Right atrium auricular region (tissue), 2 donors: ENCODE data around the gene KATNB1. TPM values are rescaled to one million over a fixed set of nuclear protein-coding genes. Genes with fewer than 3 reads are reported as not detected.

Experiments used
- DNase-seq: peaks from one replicate; pipeline ENCODE4 v3.0.0-alpha.2; 2019; ENCODE audit warnings: low spot score
- H3K27ac ChIP-seq, 2 donors: fragments of 200-600 bp; sonication (generic); 1 replicate in 1 of 2; 2 replicates in 1 of 2; pipeline ENCODE4 v1.5.1; 2016 to 2019
- H3K27me3 ChIP-seq, 2 donors: fragments of 200-600 bp; sonication (generic); one replicate each; pipeline versions ENCODE4 v1.5.1 to v1.6.0; 2017 to 2019
- H3K36me3 ChIP-seq: fragments of 200-600 bp; sonication (generic); one replicate; pipeline ENCODE4 v1.5.1; 2016
- H3K4me1 ChIP-seq, 2 donors: fragments of 200-600 bp; sonication (generic); one replicate each; pipeline versions ENCODE4 v1.5.1 to v1.6.0; 2017 to 2019
- H3K4me3 ChIP-seq, 2 donors: fragments of 200-600 bp; sonication (generic); 1 replicate in 1 of 2; 2 replicates in 1 of 2; pipeline ENCODE4 v1.5.1; 2017 to 2019; ENCODE audit warnings: mild to moderate bottlenecking in 1 of 2, moderate library complexity in 1 of 2
- H3K9me3 ChIP-seq, 2 donors: fragments of 200-600 bp; sonication (generic); one replicate each; pipeline ENCODE4 v1.5.1; 2019
- CTCF ChIP-seq, 2 donors: fragments of 200-600 bp; sonication (generic); IDR thresholded peaks; one replicate each; pipeline ENCODE4 v1.5.1; 2019; ENCODE audit warnings: antibody characterized with exemption in 2 of 2
- total RNA-seq, 2 donors: library from RNA; depleted of rRNA; stranded (reverse); fragments of >200 nt; gene quantifications; one replicate each; pipeline ENCODE4 v1.1.0, GENCODE V29; 2016

The KATNB1 gene
- total RNA-seq, 2 donors from 2014 or later = 11.7 TPM

GRCh38 chr16:57720142-57720575, 15.4 kb upstream of the KATNB1 start:
- Histone ChIP-seq H3K4me1 (no peaks in the 10 kb centered on the region), H3K36me3 (no peaks in the 10 kb centered on the region), H3K4me3 (no peak overlapping the region), H3K27ac (no peak overlapping the region), H3K27me3 (no peaks in the 10 kb centered on the region), H3K9me3 (no peaks in the 10 kb centered on the region)
- peak; percentile 12 to 61 for TF ChIP-seq CTCF (IDR thresholded peaks at IDR 0.05)
- DNase-seq = no peak

- no peak for TF ChIP-seq CTCF (IDR thresholded peaks at IDR 0.05)
- H3K4me3 ChIP-seq = no peak overlapping the region
- H3K9me3 ChIP-seq = no peaks in the 10 kb centered on the region
- H3K4me1 ChIP-seq = no peaks in the 10 kb centered on the region
- H3K27me3 ChIP-seq = no peaks in the 10 kb centered on the region
- DNase-seq = no peak
- no peak overlapping the region for H3K27ac ChIP-seq
- H3K36me3 ChIP-seq = no peaks in the 10 kb centered on the region
Measured at GRCh38 chr16:57721356-57722209, 14.0 kb upstream of the KATNB1 start.

GRCh38 chr16:57722210-57722499, 13.4 kb upstream of the KATNB1 start:
- no peak for TF ChIP-seq CTCF (IDR thresholded peaks at IDR 0.05)
- H3K4me3 ChIP-seq = no peak overlapping the region
- no peak overlapping the region for H3K27ac ChIP-seq
- no peak for DNase-seq
- H3K36me3 ChIP-seq = no peaks in the 10 kb centered on the region
- H3K4me1 ChIP-seq = no peaks in the 10 kb centered on the region
- no peaks in the 10 kb centered on the region for H3K27me3 ChIP-seq
- H3K9me3 ChIP-seq = no peaks in the 10 kb centered on the region

- Histone ChIP-seq H3K4me3 (no peak overlapping the region), H3K27me3 (no peaks in the 10 kb centered on the region), H3K4me1 (no peaks in the 10 kb centered on the region), H3K27ac (no peak overlapping the region), H3K36me3 (no peaks in the 10 kb centered on the region), H3K9me3 (no peaks in the 10 kb centered on the region)
- DNase-seq = no peak
- TF ChIP-seq CTCF (IDR thresholded peaks at IDR 0.05) = no peak
Measured at GRCh38 chr16:57722651-57723050, 12.9 kb upstream of the KATNB1 start.

GRCh38 chr16:57723170-57723569, 12.4 kb upstream of the KATNB1 start:
- TF ChIP-seq CTCF (IDR thresholded peaks at IDR 0.05) = no peak
- Histone ChIP-seq H3K4me3 (no peak overlapping the region), H3K4me1 (no peaks in the 10 kb centered on the region)

GRCh38 chr16:57724531-57724930, 11.0 kb upstream of the KATNB1 start:
- no peak overlapping the region for H3K27ac ChIP-seq
- H3K27me3 ChIP-seq = no peaks in the 10 kb centered on the region
- no peak overlapping the region for H3K4me3 ChIP-seq
- no peaks in the 10 kb centered on the region for H3K4me1 ChIP-seq
- no peaks in the 10 kb centered on the region for H3K36me3 ChIP-seq
- TF ChIP-seq CTCF (IDR thresholded peaks at IDR 0.05) = no peak
- no peaks in the 10 kb centered on the region for H3K9me3 ChIP-seq
- DNase-seq = no peak

More at GRCh38 chr16:57723170-57723569, 12.4 kb upstream of the KATNB1 start:
- Histone ChIP-seq H3K9me3 (no peaks in the 10 kb centered on the region), H3K27ac (no peak overlapping the region), H3K27me3 (no peaks in the 10 kb centered on the region), H3K36me3 (no peaks in the 10 kb centered on the region)
- DNase-seq = no peak
